ENCODE data around the gene PPP1R9A. TPM values are rescaled to one million over a fixed set of nuclear protein-coding genes. Genes with fewer than 3 reads are reported as not detected.

Gene PPP1R9A
- total and polyA plus RNA-seq, 2 donors from 2014 or later: 2.6 to 25.7 TPM

- intact Hi-C loops (cut with DNase I): no loop called here
- Histone ChIP-seq H3K9ac (ENCODE audit: low read length in 3 of 3) (no peak overlapping the region), H3K27ac (ENCODE audit: low read depth in 2 of 2, low read length in 2 of 2) (no peak overlapping the region), H3K4me3 (ENCODE audit: low read length in 3 of 3) (no peak overlapping the region), H3K4me1 (ENCODE audit: control insufficient read depth in 2 of 3, insufficient read depth in 2 of 3, low read depth in 1 of 3, low read length in 3 of 3) (no peaks in the 10 kb centered on the region), H3K27me3 (ENCODE audit: control insufficient read depth, insufficient read depth, low read length) (no peaks in the 10 kb centered on the region), H3K9me3 (ENCODE audit: control insufficient read depth in 2 of 3, insufficient read depth in 1 of 3, low read length in 3 of 3) (no peaks in the 10 kb centered on the region), H3K36me3 (ENCODE audit: control insufficient read depth in 2 of 3, insufficient read depth in 3 of 3, low read length in 3 of 3) (no peaks in the 10 kb centered on the region)
- no peak for DNase-seq
- TF ChIP-seq CTCF (IDR thresholded peaks at IDR 0.05; ENCODE audit: borderline replicate concordance, extremely low read depth, insufficient read depth): no peak
- FAIRE-seq: no peak
Observed at GRCh38 chr7:95001258-95001657, 93.9 kb downstream of the PPP1R9A start.

- no peak for DNase-seq
- H3K27me3 ChIP-seq (ENCODE audit: control insufficient read depth, insufficient read depth, low read length): no peaks in the 10 kb centered on the region
- no peak for FAIRE-seq
- no peaks in the 10 kb centered on the region for H3K4me1 ChIP-seq (ENCODE audit: control insufficient read depth in 2 of 3, insufficient read depth in 2 of 3, low read depth in 1 of 3, low read length in 3 of 3)
- intact Hi-C loops (cut with DNase I): no loop called here
- no peaks in the 10 kb centered on the region for H3K9me3 ChIP-seq (ENCODE audit: control insufficient read depth in 2 of 3, insufficient read depth in 1 of 3, low read length in 3 of 3)
- H3K9ac ChIP-seq (ENCODE audit: low read length in 3 of 3): no peak overlapping the region
- H3K36me3 ChIP-seq (ENCODE audit: control insufficient read depth in 2 of 3, insufficient read depth in 3 of 3, low read length in 3 of 3): no peaks in the 10 kb centered on the region
- no peak overlapping the region for H3K4me3 ChIP-seq (ENCODE audit: low read length in 3 of 3)
- no peak overlapping the region for H3K27ac ChIP-seq (ENCODE audit: low read depth in 2 of 2, low read length in 2 of 2)
- TF ChIP-seq CTCF (IDR thresholded peaks at IDR 0.05; ENCODE audit: borderline replicate concordance, extremely low read depth, insufficient read depth): no peak
Observed at GRCh38 chr7:95001815-95002561, 94.6 kb downstream of the PPP1R9A start.

GRCh38 chr7:95002775-95003174 lies 95.4 kb downstream of the PPP1R9A start:
- H3K27ac ChIP-seq (ENCODE audit: low read depth in 2 of 2, low read length in 2 of 2): no peak overlapping the region
- FAIRE-seq: no peak

More at GRCh38 chr7:95002775-95003174, 95.4 kb downstream of the PPP1R9A start:
- Histone ChIP-seq H3K9ac (ENCODE audit: low read length in 3 of 3) (no peak overlapping the region), H3K9me3 (ENCODE audit: control insufficient read depth in 2 of 3, insufficient read depth in 1 of 3, low read length in 3 of 3) (no peaks in the 10 kb centered on the region), H3K27me3 (ENCODE audit: control insufficient read depth, insufficient read depth, low read length) (no peaks in the 10 kb centered on the region), H3K4me1 (ENCODE audit: control insufficient read depth in 2 of 3, insufficient read depth in 2 of 3, low read depth in 1 of 3, low read length in 3 of 3) (no peaks in the 10 kb centered on the region), H3K4me3 (ENCODE audit: low read length in 3 of 3) (no peak overlapping the region), H3K36me3 (ENCODE audit: control insufficient read depth in 2 of 3, insufficient read depth in 3 of 3, low read length in 3 of 3) (no peaks in the 10 kb centered on the region)
- peak in 2 of 5 donors; percentile 30 for DNase-seq
- intact Hi-C loops (cut with DNase I): no loop called here
- TF ChIP-seq CTCF (IDR thresholded peaks at IDR 0.05; ENCODE audit: borderline replicate concordance, extremely low read depth, insufficient read depth): no peak
